ENCODE measurements around the gene PHF11. TPM values are rescaled to one million over a fixed set of nuclear protein-coding genes. Genes with fewer than 3 reads are reported as not detected.

PHF11 gene
- total RNA-seq, 2 experiments from 2014 or later: 29.9 to 59.8 TPM

DNA sequence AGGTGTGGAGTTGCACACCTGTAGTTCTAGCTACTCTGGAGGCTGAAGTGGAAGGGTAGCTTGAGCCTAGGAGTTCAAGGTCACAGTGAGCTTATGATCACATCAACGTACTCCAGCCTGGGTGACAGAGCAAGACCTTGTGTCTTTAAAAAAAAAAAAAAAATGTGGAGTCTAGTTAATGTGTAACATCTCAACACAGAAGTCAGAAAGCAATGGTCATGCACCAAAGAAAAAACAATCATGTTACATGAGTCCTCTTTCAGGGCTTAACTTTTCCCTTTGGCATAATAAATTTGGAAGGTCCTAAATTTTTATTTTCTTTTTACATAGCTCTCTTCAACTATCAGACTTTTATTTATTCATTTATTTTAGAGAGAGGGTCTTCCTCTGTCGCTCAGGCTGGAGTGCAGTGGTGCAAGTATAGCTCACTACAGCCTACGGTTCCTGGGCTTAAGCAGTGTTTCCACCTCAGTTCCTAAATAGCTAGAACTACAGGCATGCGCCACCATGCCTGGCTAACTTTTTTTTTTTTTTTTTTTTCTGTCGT lies 29.4 kb upstream of the PHF11 start:
- no peak for TF ChIP-seq EZH2phosphoT487 (IDR thresholded peaks at IDR 0.05; ENCODE audit: borderline replicate concordance, low read depth, low read length)
- TF ChIP-seq, protein P1, sequence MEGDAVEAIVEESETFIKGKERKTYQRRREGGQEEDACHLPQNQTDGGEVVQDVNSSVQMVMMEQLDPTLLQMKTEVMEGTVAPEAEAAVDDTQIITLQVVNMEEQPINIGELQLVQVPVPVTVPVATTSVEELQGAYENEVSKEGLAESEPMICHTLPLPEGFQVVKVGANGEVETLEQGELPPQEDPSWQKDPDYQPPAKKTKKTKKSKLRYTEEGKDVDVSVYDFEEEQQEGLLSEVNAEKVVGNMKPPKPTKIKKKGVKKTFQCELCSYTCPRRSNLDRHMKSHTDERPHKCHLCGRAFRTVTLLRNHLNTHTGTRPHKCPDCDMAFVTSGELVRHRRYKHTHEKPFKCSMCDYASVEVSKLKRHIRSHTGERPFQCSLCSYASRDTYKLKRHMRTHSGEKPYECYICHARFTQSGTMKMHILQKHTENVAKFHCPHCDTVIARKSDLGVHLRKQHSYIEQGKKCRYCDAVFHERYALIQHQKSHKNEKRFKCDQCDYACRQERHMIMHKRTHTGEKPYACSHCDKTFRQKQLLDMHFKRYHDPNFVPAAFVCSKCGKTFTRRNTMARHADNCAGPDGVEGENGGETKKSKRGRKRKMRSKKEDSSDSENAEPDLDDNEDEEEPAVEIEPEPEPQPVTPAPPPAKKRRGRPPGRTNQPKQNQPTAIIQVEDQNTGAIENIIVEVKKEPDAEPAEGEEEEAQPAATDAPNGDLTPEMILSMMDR (conservative IDR thresholded peaks at IDR 0.05; ENCODE audit: low read length): no peak
- POLR2A ChIA-PET: interaction anchor here (0.6 to 1.7 kb wide), 6 partner anchors 9 to 170 kb away, joined by 3 to 7 read pairs (median 4); no protein-coding TSS in a partner anchor
- no peak overlapping the region for H2AFZ ChIP-seq (ENCODE audit: low read length)
- no peak overlapping the region for H3K4me3 ChIP-seq (ENCODE audit: low read depth, low read length, poor library complexity, severe bottlenecking)
- H3K4me1 ChIP-seq (ENCODE audit: insufficient read depth, low read length, poor library complexity, severe bottlenecking): no peaks in the 10 kb centered on the region
- H3K79me2 ChIP-seq (ENCODE audit: insufficient read depth, low read depth, low read length): no peaks in the 10 kb centered on the region
- no peaks in the 10 kb centered on the region for H4K20me1 ChIP-seq (ENCODE audit: insufficient read depth, low read length)
- H3K27ac ChIP-seq (ENCODE audit: low read depth, low read length, poor library complexity, severe bottlenecking): no peak overlapping the region
- H3K9me2 ChIP-seq (ENCODE audit: insufficient read depth, low read length): no peaks in the 10 kb centered on the region
- H3K36me3 ChIP-seq (ENCODE audit: insufficient read depth, low read length): peaks cover 98% of the 10 kb centered on the region
- DNase-seq (ENCODE audit: low spot score): no peak
- H3K9me3 ChIP-seq (ENCODE audit: low read length): peaks cover 23% of the 10 kb centered on the region
- no peak overlapping the region for H3K4me2 ChIP-seq (ENCODE audit: low read length)
- BruUV-seq (replicated peaks): no TSS peak
- intact Hi-C loops (cut with micrococcal nuclease; ENCODE audit: unreplicated experiment): no loop called here
- CTCF ChIA-PET (ENCODE audit: unreplicated experiment): no interaction called here

DNA sequence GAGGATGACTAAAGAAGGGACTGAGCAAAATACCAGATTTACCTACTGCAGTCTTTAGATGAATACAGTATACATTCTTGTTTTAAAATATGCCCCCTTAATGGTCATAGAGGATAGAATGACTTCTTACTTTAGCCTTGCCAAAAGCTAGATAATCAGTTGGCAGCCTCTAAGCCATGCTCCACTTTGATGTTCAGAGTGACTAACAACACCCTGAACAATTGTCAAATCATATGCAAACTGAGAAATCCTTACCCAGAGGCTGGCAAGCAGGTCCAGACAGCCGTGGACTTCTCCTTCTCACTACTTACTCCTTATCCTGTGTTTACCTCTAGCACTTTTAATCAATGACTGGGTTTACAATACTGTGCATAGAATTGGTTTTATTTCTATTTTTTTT lies 23.6 kb upstream of the PHF11 start:
- no peak overlapping the region for H3K4me2 ChIP-seq (ENCODE audit: low read length)
- H2AFZ ChIP-seq (ENCODE audit: low read length): no peak overlapping the region
- intact Hi-C loops (cut with micrococcal nuclease; ENCODE audit: unreplicated experiment): no loop called here
- H3K4me1 ChIP-seq (ENCODE audit: insufficient read depth, low read length, poor library complexity, severe bottlenecking): no peaks in the 10 kb centered on the region
- ChIA-PET POLR2A (interaction anchor here (0.8 kb wide), 1 partner anchor 13 kb away, joined by 3 read pairs; no protein-coding TSS in a partner anchor), CTCF (ENCODE audit: unreplicated experiment) (no interaction called here)
- TF ChIP-seq, protein P1 (conservative IDR thresholded peaks at IDR 0.05; ENCODE audit: low read length): no peak
- no peak for TF ChIP-seq EZH2phosphoT487 (IDR thresholded peaks at IDR 0.05; ENCODE audit: borderline replicate concordance, low read depth, low read length)
- no peak overlapping the region for H3K4me3 ChIP-seq (ENCODE audit: low read depth, low read length, poor library complexity, severe bottlenecking)
- no peaks in the 10 kb centered on the region for H3K9me2 ChIP-seq (ENCODE audit: insufficient read depth, low read length)
- DNase-seq (ENCODE audit: low spot score): no peak
- no peaks in the 10 kb centered on the region for H3K79me2 ChIP-seq (ENCODE audit: insufficient read depth, low read depth, low read length)
- no TSS peak for BruUV-seq (replicated peaks)
- H3K27ac ChIP-seq (ENCODE audit: low read depth, low read length, poor library complexity, severe bottlenecking): no peak overlapping the region
- H4K20me1 ChIP-seq (ENCODE audit: insufficient read depth, low read length): no peaks in the 10 kb centered on the region
- H3K9me3 ChIP-seq (ENCODE audit: low read length): no peaks in the 10 kb centered on the region
- peaks cover 98% of the 10 kb centered on the region for H3K36me3 ChIP-seq (ENCODE audit: insufficient read depth, low read length)

DNA sequence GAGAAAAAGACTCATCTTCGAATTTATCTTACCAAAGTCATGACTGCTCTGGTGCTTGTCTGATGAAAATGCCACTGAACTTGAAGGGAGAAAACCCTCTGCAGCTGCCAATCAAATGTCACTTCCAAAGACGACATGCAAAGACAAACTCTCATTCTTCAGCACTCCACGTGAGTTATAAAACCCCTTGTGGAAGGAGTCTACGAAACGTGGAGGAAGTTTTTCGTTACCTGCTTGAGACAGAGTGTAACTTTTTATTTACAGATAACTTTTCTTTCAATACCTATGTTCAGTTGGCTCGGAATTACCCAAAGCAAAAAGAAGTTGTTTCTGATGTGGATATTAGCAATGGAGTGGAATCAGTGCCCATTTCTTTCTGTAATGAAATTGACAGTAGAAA lies 19.2 kb upstream of the PHF11 start:
- Histone ChIP-seq H3K9me3 (ENCODE audit: low read length) (no peaks in the 10 kb centered on the region), H3K9me2 (ENCODE audit: insufficient read depth, low read length) (no peaks in the 10 kb centered on the region), H3K4me1 (ENCODE audit: insufficient read depth, low read length, poor library complexity, severe bottlenecking) (no peaks in the 10 kb centered on the region), H3K4me3 (ENCODE audit: low read depth, low read length, poor library complexity, severe bottlenecking) (no peak overlapping the region), H3K79me2 (ENCODE audit: insufficient read depth, low read depth, low read length) (no peaks in the 10 kb centered on the region), H2AFZ (ENCODE audit: low read length) (no peak overlapping the region), H3K36me3 (ENCODE audit: insufficient read depth, low read length) (peaks cover 99% of the 10 kb centered on the region), H3K27ac (ENCODE audit: low read depth, low read length, poor library complexity, severe bottlenecking) (no peak overlapping the region), H3K4me2 (ENCODE audit: low read length) (no peak overlapping the region), H4K20me1 (ENCODE audit: insufficient read depth, low read length) (no peaks in the 10 kb centered on the region)
- BruUV-seq (replicated peaks): no TSS peak
- ChIA-PET CTCF (ENCODE audit: unreplicated experiment) (no interaction called here), POLR2A (no interaction called here)
- DNase-seq (ENCODE audit: low spot score): no peak
- TF ChIP-seq EZH2phosphoT487 (IDR thresholded peaks at IDR 0.05; ENCODE audit: borderline replicate concordance, low read depth, low read length): no peak
- TF ChIP-seq, protein P1 (conservative IDR thresholded peaks at IDR 0.05; ENCODE audit: low read length): no peak
- intact Hi-C loops (cut with micrococcal nuclease; ENCODE audit: unreplicated experiment): no loop called here

All from OCI-LY7 (cell line).